GM12874 (cell line): ENCODE results near the gene PARD3B.

Experiments
- TF ChIP-seq, protein P1 (sequence below): IDR thresholded peaks from 2 replicates; pipeline ENCODE4 v1.5.1; 2011; ENCODE audit warnings: low read depth, mild to moderate bottlenecking, control low read depth, low read length, moderate library complexity; ENCODE audit not compliant: insufficient read depth

PARD3B gene

GRCh38 chr2:205280596-205281236 lies 735.4 kb downstream of the PARD3B start:
- TF ChIP-seq, protein P1, sequence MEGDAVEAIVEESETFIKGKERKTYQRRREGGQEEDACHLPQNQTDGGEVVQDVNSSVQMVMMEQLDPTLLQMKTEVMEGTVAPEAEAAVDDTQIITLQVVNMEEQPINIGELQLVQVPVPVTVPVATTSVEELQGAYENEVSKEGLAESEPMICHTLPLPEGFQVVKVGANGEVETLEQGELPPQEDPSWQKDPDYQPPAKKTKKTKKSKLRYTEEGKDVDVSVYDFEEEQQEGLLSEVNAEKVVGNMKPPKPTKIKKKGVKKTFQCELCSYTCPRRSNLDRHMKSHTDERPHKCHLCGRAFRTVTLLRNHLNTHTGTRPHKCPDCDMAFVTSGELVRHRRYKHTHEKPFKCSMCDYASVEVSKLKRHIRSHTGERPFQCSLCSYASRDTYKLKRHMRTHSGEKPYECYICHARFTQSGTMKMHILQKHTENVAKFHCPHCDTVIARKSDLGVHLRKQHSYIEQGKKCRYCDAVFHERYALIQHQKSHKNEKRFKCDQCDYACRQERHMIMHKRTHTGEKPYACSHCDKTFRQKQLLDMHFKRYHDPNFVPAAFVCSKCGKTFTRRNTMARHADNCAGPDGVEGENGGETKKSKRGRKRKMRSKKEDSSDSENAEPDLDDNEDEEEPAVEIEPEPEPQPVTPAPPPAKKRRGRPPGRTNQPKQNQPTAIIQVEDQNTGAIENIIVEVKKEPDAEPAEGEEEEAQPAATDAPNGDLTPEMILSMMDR, result no peak

- TF ChIP-seq, protein P1, result no peak
Observed at GRCh38 chr2:205283736-205284270, 738.5 kb downstream of the PARD3B start.

DNA sequence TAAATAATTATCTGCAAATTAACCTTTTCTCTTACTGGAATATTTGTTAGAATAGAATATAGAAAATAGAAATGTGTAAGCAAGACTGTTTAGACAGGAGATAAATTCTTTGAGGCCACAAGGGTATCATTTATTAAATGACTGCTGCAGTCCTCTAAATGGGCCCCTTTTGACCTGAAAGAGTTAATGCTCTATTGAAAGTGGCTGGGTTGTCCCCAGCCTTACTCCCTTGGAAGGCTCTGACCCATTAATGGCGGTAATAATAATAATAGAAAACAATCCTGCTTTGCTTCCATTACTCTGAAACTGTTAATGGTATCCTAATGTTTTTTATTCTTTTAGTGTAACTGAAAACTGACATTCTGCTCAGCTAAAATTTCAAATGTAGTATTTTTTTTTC lies 739.1 kb downstream of the PARD3B start:
- TF ChIP-seq, protein P1, result no peak

GRCh38 chr2:205287316-205287715 lies 742.0 kb downstream of the PARD3B start:
- TF ChIP-seq, protein P1, result no peak

- TF ChIP-seq, protein P1, result no peak
Observed at GRCh38 chr2:205288686-205289085, 743.4 kb downstream of the PARD3B start.

DNA sequence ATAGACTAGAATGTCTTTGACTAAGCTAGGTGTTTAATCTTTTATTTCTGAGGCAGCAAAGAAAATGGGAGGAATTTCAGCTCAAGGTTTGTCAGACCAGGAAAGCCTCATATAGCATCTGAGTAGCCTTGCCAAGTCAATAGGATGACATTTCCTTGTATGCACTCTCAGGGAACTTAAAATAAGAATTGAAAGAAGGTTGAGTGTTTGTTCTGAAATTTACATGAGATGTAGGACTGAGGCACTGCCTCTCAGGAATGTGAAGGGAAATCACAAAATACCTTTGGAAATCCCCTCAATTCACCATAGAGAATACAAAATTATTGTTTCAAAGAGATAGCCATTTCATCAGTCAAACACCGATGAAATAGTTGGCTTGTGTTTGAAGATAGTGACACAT lies 745.0 kb downstream of the PARD3B start:
- TF ChIP-seq, protein P1, result no peak

DNA sequence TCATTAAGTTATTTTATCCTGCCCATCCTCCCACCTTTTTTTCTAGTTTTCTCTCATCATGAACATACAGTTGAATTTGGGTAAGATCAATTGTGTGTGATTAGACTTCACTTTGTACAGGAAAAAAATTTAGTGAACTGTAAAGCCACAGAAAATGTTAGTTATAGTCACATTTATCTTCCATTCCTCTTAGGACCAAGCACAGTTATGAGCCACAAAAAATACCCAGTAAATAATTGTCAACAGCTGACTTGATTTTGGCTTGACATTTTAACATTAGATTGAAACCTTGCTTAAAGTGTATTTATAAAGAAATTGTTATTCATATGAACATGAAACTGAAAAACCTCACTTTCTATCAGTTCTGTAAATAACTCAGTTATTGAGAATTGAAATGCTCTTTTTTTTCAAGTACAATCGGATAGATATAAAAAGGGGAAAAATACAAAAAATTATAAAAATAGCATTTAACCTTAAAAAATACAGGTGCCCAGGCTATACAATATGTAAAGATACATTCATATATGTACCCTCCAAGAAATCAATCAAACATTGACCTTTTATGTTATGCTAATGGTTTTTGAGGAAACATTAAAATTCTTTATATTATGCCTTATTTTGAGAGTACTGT lies 747.5 kb downstream of the PARD3B start:
- TF ChIP-seq, protein P1, result no peak
